Esophagus muscularis mucosa (tissue), 4 donors: ENCODE results near the gene TNP2. TPM values are rescaled to one million over a fixed set of nuclear protein-coding genes. Genes with fewer than 3 reads are reported as not detected.
A peak's percentile ranks its signal among the peaks of the same experiment; 100 is the strongest.

Experiments used
- DNase-seq: peaks from one replicate; pipeline ENCODE4 v3.0.0-alpha.2; 2017; ENCODE audit errors: extremely low spot score
- H3K27ac ChIP-seq, 4 donors: fragments of 200-600 bp; sonication (generic); replicated peaks in 1 of 4; 1 replicate in 3 of 4; 2 replicates in 1 of 4; pipeline ENCODE4 v1.5.1; 2016 to 2019; ENCODE audit warnings: mild to moderate bottlenecking in 1 of 4
- H3K27me3 ChIP-seq, 4 donors: fragments of 200-600 bp; sonication (generic); one replicate each; pipeline versions ENCODE4 v1.5.1 to v1.6.0; 2016 to 2019
- H3K36me3 ChIP-seq, 4 donors: fragments of 200-600 bp; sonication (generic); one replicate each; pipeline ENCODE4 v1.5.1; 2016 to 2019
- H3K4me1 ChIP-seq, 4 donors: fragments of 200-600 bp; sonication (generic); one replicate each; pipeline ENCODE4 v1.5.1; 2016 to 2019
- H3K4me3 ChIP-seq, 4 donors: fragments of 200-600 bp; sonication (generic); 1 replicate in 2 of 4; 2 replicates in 2 of 4; pipeline ENCODE4 v1.5.1; 2016 to 2019; ENCODE audit warnings: mild to moderate bottlenecking in 4 of 4, moderate library complexity in 1 of 4
- H3K9me3 ChIP-seq, 4 donors: fragments of 200-600 bp; sonication (generic); 1 replicate in 3 of 4; 2 replicates in 1 of 4; pipeline ENCODE4 v1.5.1; 2016 to 2019
- CTCF ChIP-seq, 3 experiments: fragments of 200-600 bp in 2 of 3; fragments of 450-650 bp in 1 of 3; sonication (generic) in 2 of 3; IDR thresholded peaks; one replicate each; pipeline ENCODE4 v1.5.1; 2017 to 2019; ENCODE audit warnings: antibody characterized with exemption in 3 of 3, mild to moderate bottlenecking in 2 of 3, moderate library complexity in 1 of 3
- EP300 ChIP-seq: sonication (generic); formaldehyde crosslinking; IDR thresholded peaks from one replicate; pipeline ENCODE4 v1.6.1; 2017; ENCODE audit warnings: antibody characterized with exemption
- POLR2A ChIP-seq: fragments of 450-650 bp; IDR thresholded peaks from one replicate; pipeline ENCODE4 v1.6.1; 2017; ENCODE audit warnings: antibody characterized with exemption, moderate library complexity, mild to moderate bottlenecking, low read depth
- POLR2AphosphoS5 ChIP-seq, 2 donors: sonication (generic); formaldehyde crosslinking; IDR thresholded peaks; one replicate each; pipeline ENCODE4 v1.6.1; 2017; ENCODE audit warnings: antibody characterized with exemption in 2 of 2
- WGBS: methylation state at CpG from one replicate; pipeline ENCODE4 v1.1.5; 2018; 5-methylcytosine and 5-hydroxymethylcytosine counted together
- intact Hi-C: fragments of 100-400 bp; cut with DNase I; formaldehyde crosslinking; loops from one replicate; pipeline ENCODE4 v1.15.1; 2023
- total RNA-seq, 4 donors: library from RNA; depleted of rRNA; stranded (reverse); fragments of >200 nt; gene quantifications; one replicate each; pipeline versions ENCODE4 v1.1.0 to v1.2.1, GENCODE V29; 2016

The TNP2 gene
- total RNA-seq, 4 donors from 2014 or later: not detected

GRCh38 chr16:11296706-11297491 is 27.8 kb upstream of the TNP2 start:
- Histone ChIP-seq H3K9me3 (no peaks in the 10 kb centered on the region), H3K27me3 (no peaks in the 10 kb centered on the region), H3K4me1 (peaks cover 13 to 15% (median 14%) of the 10 kb centered on the region in 4 donors), H3K4me3 (peak overlapping the region in 3 of 4 donors; percentile 31 to 45 (median 36)), H3K27ac (no peak overlapping the region), H3K36me3 (no peaks in the 10 kb centered on the region)
- no peak for DNase-seq
- WGBS: 47% methylated on average over 9 of the region's 10 CpGs
- intact Hi-C loops: no loop called here
- TF ChIP-seq POLR2AphosphoS5 (IDR thresholded peaks at IDR 0.05) (no peak), POLR2A (no peak), CTCF (IDR thresholded peaks at IDR 0.05) (no peak), EP300 (no peak)

GRCh38 chr16:11296351-11296705 is 27.2 kb upstream of the TNP2 start:
- Histone ChIP-seq H3K4me1 (peaks cover 13 to 15% (median 14%) of the 10 kb centered on the region in 4 donors), H3K36me3 (no peaks in the 10 kb centered on the region), H3K27ac (no peak overlapping the region), H3K4me3 (no peak overlapping the region), H3K9me3 (no peaks in the 10 kb centered on the region), H3K27me3 (no peaks in the 10 kb centered on the region)
- no peak for DNase-seq
- 94% methylated on average over 3 of the region's 3 CpGs for WGBS
- TF ChIP-seq POLR2A: no peak
- no peak for TF ChIP-seq EP300
- TF ChIP-seq POLR2AphosphoS5 (IDR thresholded peaks at IDR 0.05): no peak
- no peak for TF ChIP-seq CTCF (IDR thresholded peaks at IDR 0.05)
- intact Hi-C loops: no loop called here

- 89% methylated on average over 4 of the region's 4 CpGs for WGBS
- H3K4me3 ChIP-seq: no peak overlapping the region
- no peak for DNase-seq
- TF ChIP-seq EP300 (no peak), POLR2A (no peak), POLR2AphosphoS5 (IDR thresholded peaks at IDR 0.05) (no peak), CTCF (IDR thresholded peaks at IDR 0.05) (no peak)
- H3K9me3 ChIP-seq: no peaks in the 10 kb centered on the region
- peaks cover 13 to 15% (median 14%) of the 10 kb centered on the region in 4 donors for H3K4me1 ChIP-seq
- no peaks in the 10 kb centered on the region for H3K27me3 ChIP-seq
- intact Hi-C loops: no loop called here
- H3K36me3 ChIP-seq: no peaks in the 10 kb centered on the region
- no peak overlapping the region for H3K27ac ChIP-seq
These were observed 26.5 kb upstream of the TNP2 start for GRCh38 chr16:11295672-11296071.

- no peaks in the 10 kb centered on the region for H3K27me3 ChIP-seq
- H3K4me1 ChIP-seq: peaks cover 5 to 7% (median 6%) of the 10 kb centered on the region in 4 donors
- intact Hi-C loops: no loop called here
- no peak for TF ChIP-seq POLR2A
- no peak for TF ChIP-seq CTCF (IDR thresholded peaks at IDR 0.05)
- TF ChIP-seq EP300: no peak
- TF ChIP-seq POLR2AphosphoS5 (IDR thresholded peaks at IDR 0.05): no peak
- H3K36me3 ChIP-seq: no peaks in the 10 kb centered on the region
- H3K4me3 ChIP-seq: no peak overlapping the region
- no peak for DNase-seq
- H3K9me3 ChIP-seq: no peaks in the 10 kb centered on the region
- WGBS: 85% methylated on average over 7 of the region's 7 CpGs
- H3K27ac ChIP-seq: no peak overlapping the region
These were observed 23.1 kb upstream of the TNP2 start for GRCh38 chr16:11292076-11292748.
